Hindlimb muscle (tissue), 1 donor: ENCODE data around the gene NEUROG1. TPM values are rescaled to one million over a fixed set of nuclear protein-coding genes. Genes with fewer than 3 reads are reported as not detected.

ENCODE experiments used
- DNase-seq: peaks from one replicate; pipeline ENCODE4 v3.0.0-alpha.2; 2013
- polyA plus RNA-seq: library from polyadenylated mRNA; unstranded; fragments of 120-200 nt; gene quantifications from one replicate; pipeline ENCODE4 v1.2.1, GENCODE V29; 2013; ENCODE audit not compliant: insufficient read length

Gene NEUROG1, protein sequence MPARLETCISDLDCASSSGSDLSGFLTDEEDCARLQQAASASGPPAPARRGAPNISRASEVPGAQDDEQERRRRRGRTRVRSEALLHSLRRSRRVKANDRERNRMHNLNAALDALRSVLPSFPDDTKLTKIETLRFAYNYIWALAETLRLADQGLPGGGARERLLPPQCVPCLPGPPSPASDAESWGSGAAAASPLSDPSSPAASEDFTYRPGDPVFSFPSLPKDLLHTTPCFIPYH
- polyA plus RNA-seq = not detected

GRCh38 chr5:135535820-135536801 is at the start of gene NEUROG1:
TSS of gene NEUROG1 (minus strand) at chr5:135535964. CDS start at chr5:135535690, 274 bp downstream.
- no peak for DNase-seq

GRCh38 chr5:135584918-135585317 is 49.2 kb upstream of the NEUROG1 start:
- DNase-seq = no peak

GRCh38 chr5:135584276-135584675 is 48.5 kb upstream of the NEUROG1 start:
- no peak for DNase-seq

DNA sequence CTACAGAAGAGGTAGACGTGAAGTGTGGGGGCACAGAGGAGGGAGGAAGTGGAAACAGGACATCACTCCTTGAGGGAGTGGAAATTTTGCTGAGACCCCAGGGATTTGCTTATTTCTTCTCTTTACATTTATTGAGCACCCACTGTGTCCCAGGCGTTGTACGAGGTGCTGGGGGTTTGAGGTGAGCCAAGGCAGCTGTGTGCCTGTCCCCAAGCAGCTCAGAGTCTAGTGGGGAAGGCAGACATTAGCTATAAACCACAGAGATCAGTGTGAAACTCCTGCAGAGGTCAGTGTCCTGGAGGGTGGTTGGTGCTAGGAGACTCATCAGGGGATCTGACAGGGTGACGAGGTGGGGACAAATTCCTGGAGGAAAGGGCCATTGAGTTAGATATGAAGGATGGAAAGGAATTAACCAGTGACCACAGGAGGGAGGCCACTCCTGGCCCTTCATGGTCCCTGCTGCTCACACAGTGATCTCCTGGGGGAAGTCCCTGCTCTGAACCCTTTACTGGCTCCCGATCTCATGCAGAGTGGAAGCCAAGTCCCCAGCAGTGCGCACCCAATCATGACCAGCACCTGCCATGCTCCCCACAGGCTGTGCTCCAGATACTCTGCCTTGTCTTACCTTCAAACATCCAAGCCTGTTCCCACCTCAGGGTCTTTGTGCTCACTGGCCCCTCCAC is 46.5 kb upstream of the NEUROG1 start:
- DNase-seq = no peak

- no peak for DNase-seq
These were observed 43.0 kb upstream of the NEUROG1 start, which contains the start of gene CXCL14 for GRCh38 chr5:135578685-135579341. TSS of gene CXCL14 (minus strand) at chr5:135578991. CDS start at chr5:135578778, 213 bp downstream.

- no peak for DNase-seq
These were observed 42.5 kb upstream of the NEUROG1 start for GRCh38 chr5:135578305-135578684.

DNA sequence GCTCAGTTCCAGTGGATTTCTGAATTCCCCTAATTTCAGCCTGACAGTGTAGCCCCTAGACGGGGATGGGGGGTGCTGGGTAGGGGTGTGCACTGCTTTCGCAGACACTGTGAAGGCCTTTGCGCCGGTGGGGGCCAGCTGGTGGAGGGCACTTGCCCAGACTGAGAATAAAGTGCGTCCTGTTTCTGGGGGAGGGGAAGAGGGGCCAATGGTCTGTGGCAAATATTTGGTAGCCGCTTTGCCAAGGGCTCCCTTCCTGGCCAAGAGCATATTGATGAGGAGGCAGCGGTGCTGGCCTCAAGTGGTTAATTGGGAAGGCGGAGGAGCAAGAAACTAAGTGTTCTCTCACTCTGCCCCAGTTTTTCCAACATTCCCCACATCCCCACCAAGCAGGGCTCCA is 41.7 kb upstream of the NEUROG1 start:
- DNase-seq = no peak

GRCh38 chr5:135576075-135576599 is 40.4 kb upstream of the NEUROG1 start:
- no peak for DNase-seq

GRCh38 chr5:135574493-135574892 is 38.7 kb upstream of the NEUROG1 start:
- no peak for DNase-seq

DNA sequence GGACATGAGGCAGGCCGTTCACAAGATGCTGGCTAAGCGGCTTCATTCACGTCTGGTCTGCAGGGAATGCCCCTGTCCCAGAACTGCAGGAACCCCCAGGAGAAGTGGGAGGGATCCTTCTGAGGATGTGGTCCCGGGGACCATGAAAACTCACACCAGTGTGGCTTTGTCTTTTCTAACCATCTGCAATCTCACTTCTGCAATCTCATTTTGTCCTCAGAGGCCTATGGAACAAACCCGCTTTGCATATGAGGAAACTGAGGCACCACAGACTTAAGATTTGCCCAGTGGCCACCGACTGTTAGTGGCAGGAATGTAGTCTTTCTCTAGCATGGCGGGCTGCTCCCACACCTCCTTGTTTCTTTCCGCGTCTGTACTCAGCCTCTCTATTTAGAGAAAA is 36.1 kb upstream of the NEUROG1 start:
- no peak for DNase-seq

DNA sequence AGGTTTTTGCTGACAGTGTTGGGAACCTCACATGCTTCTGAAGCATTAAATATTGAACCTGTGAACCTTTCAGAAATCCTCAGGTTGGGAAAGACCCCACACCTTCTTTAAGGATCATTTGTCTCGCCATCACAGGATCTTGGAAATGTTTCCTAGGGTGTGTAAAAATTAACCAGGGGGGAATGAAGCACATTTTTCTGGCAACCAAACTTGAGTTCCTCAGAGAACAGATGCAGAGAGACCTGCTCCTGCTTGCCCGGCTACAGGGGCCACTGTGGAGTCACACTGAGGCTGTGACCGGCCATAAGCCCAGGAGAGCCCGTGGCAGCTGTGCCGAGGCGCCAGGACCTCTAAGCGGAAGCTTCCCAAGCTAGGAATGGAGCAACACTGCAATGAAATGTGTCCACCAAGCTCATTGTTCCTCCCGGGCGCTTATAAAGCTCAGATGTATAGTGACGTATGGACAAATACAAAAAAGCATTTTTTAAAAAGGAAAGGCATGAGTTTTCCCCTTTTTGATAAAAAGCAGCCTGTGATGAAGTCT is 35.4 kb upstream of the NEUROG1 start:
- no peak for DNase-seq

- DNase-seq = no peak
These were observed 34.6 kb upstream of the NEUROG1 start for GRCh38 chr5:135570453-135570764.

GRCh38 chr5:135569755-135570452 is 34.1 kb upstream of the NEUROG1 start:
- no peak for DNase-seq

DNA sequence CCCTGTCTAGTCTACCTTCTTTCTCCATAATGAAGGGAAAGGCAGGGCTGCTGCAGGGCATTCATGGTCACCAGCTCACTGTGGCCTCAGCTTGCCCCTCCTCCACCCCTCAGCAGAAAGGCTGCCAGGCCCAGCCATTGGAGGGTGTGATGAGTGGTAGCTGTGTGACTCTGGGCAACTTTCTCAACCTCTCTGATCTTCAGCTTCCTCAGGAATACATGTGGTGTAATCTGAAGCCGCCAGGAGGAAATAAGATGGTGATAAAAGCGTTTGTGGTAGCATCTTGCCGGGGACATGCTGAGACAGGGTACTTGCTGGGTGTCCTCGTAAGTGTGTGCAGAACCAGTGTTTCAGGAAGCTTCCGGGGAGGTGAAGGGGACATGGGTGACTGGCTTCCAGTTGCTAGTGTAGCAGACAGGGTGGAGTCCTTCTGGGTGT is 33.2 kb upstream of the NEUROG1 start:
- no peak for DNase-seq

DNA sequence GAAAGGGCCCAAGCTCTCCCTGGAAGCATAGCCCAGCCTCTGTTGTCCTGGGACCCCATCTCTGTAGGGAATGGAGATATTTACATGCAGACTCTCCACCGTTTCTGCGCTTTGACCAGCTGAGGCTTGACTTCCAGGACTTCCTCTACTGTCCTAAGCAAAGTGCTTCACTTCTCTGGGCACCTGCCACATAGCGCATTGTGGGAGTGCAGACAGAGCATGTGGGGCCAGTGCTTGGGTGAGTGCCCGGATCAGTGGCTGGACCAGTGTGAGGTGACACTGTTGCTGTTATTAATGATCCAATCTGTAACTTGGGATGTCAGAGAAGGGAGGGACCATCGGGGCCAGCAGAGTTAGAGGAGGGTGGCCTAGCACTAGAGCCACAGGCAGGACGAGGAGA is 32.5 kb upstream of the NEUROG1 start:
- no peak for DNase-seq

DNA sequence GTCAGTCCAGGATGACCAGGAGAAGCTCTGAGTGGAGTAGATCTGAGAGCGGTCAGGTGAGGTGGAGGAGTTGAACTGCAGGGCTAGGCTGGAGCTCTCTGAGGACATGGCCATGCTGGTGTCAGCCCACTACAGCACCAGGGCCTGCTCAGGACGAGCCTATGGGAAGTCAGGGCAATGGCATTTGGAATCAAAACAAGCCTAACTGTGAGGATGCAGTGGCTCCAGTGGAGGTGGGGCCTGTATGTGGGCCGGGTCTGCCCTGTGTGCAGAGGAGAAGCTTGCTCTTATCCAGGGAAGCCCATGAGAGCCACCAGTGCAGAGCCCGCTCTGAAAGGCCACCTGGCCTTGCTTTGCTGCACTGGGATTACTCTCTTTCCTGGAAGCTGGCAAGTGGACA is 31.9 kb upstream of the NEUROG1 start:
- no peak for DNase-seq

DNA sequence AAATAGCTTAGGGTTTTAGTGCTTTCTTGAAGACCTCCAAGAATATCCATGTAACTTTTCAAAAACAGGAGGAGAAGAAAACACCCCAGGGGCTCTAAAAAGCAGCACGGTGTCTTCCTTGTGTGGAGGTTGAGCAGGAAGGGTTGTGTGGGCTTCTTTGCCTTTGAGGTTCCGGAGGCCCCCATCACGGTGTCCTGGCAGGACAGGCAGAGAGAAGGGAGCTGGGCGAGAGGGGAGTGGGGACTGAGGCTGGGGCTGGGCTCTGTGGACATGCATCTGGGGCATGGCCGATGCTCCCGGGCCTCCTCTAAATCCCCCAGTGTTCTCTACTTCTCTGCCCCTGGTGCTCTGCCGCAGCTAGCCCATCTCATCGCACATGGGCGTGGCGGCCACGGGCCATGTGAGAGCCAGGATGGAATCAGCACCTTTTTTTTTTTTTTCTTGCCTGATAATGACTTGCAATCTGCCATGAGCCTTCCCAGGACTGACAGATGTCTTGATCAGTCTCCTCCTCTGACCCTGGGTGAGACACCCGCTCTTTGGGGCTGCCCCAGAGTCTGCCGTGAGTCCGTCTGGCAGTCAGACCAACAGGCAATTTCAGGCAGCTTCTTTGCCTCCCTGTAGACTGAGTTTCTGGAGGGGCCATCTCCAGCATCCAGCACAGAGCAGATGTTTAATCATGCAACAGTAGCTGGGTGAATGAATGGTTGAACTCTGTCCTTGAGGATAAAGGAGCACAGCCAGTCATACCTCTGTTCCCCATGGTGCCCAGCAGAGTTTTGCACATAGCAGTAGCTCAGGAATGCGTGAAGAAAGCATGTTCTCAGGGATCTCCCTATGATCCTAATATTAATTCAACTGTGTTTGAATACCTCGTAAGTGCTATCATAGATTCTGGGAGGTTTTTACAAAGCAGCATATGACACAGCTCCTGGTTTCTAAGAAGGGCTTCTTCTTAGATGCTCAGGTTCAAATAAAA is 30.9 kb upstream of the NEUROG1 start:
- no peak for DNase-seq

DNA sequence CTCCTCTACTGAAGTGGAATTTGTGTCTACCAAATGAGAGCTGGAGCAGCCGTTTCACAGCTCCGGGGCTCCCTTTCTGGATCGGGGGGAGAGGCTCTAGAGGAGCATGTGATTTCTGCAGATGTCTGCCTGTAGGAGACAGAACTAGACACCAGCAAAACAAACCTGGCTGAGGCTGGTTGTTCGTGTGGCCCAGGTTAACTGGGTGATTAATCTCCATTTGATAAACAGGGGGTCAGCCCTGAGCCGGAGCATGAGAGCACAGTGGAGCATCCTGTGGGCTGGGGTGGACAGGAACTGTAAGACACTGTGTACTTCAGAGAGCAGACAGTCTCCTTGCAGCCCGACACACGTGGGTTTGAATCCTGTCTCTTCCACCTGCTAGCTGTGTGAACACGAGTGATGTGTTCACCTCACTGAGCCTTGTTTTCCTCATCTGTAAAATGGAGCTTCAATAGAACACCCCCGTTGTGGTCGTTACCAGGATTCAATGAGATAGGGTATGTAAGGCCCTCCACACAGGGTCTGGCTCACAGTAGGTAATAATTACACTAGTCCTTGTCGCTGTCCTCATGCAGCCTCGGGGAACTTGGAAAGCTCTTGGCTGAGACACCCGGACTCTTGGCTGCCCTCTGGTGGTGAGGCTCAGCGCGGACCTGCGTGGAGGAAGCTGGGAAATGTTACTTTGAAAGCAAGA is 30.1 kb upstream of the NEUROG1 start:
- no peak for DNase-seq

DNA sequence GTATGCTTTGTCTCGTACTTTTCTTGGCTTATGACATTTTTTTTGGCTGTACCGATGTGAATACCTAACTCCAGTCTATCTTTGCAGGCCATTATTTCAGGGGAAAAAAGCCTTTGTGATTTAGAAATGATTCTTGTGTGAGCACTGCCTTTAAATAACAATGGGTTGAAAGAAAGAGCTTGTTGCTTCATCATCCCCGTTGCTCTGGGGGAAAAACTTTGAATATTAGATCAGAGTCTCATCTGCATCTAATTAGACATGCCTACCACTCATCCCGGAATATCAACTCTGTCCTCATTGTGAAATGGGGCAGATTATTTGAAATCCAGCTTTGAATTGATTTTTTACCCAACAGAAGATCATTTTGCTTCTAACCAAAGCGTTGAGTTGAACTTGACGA is 29.5 kb upstream of the NEUROG1 start:
- DNase-seq = no peak

GRCh38 chr5:135564331-135564730 is 28.6 kb upstream of the NEUROG1 start:
- no peak for DNase-seq
